ENCODE results near the gene TBC1D16. TPM values are rescaled to one million over a fixed set of nuclear protein-coding genes. Genes with fewer than 3 reads are reported as not detected.
A peak's percentile ranks its signal among the peaks of the same experiment; 100 is the strongest.

The TBC1D16 gene
- total and polyA plus RNA-seq, 10 of the 15 experiments (the other 5 are each of a cell fraction or from before 2014, with no cell fraction given): 0.01 to 0.13 (median 0.06) TPM; not detected in 3

DNA sequence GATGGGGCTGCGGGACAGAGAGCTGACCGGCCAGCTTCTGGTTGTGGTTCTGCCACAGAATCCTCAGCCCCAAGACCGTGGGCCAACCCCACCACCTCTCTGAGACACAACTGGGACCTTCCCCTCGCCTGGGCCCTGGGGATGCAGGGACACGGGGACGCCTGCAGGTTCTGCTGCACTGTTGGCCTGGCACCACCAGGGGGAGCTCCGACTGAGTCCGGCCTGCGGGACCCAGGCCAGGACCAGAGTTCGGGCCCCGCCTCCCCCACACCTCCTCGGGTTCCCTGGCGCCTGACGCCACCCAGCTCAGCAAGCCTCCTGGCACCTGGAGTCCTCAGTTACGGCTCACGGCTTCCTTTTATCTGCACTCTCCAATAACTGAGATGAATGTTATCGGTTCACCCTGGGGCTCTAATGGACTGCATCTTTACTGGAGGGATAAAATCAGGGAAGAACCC, 27.3 kb downstream of the TBC1D16 start:
- Histone ChIP-seq H3K36me3 (ENCODE audit: control insufficient read depth in 2 of 2, insufficient read depth in 2 of 2, low read length in 1 of 2) (no peaks in the 10 kb centered on the region), H3K79me2 (ENCODE audit: control insufficient read depth, insufficient read depth, low read length) (no peaks in the 10 kb centered on the region), H3K4me3 (no peak overlapping the region), H3K9ac (ENCODE audit: control insufficient read depth, insufficient read depth, low read length) (no peak overlapping the region), H3K27ac (ENCODE audit: control insufficient read depth, insufficient read depth) (no peak overlapping the region), H4K20me1 (ENCODE audit: control insufficient read depth, insufficient read depth) (no peaks in the 10 kb centered on the region), H3K27me3 (replicated peaks in 1 of 2; ENCODE audit: control insufficient read depth in 2 of 2, insufficient read depth in 2 of 2, low read length in 1 of 2) (no peaks in the 10 kb centered on the region; a peak in 1 of 4 replicates), H3K9me3 (replicated peaks; ENCODE audit: control insufficient read depth, insufficient read depth, low read length) (no peaks in the 10 kb centered on the region), H3K4me2 (ENCODE audit: control insufficient read depth, insufficient read depth) (no peak overlapping the region), H3K4me1 (ENCODE audit: control insufficient read depth, insufficient read depth, low read length) (no peaks in the 10 kb centered on the region), H2AFZ (ENCODE audit: control insufficient read depth, low read depth, low read length) (no peak overlapping the region)
- no TSS peak for BruUV-seq (replicated peaks)
- ATAC-seq (peak; percentile 95), FAIRE-seq (no peak), DNase-seq (ENCODE audit: low read depth, low spot score) (no peak)
- 10% methylated on average over 15 of the region's 17 CpGs for WGBS (ENCODE audit: insufficient coverage, insufficient replicate concordance, low lambda C conversion rate, missing lambda C conversion rate)
- RAD21 ChIA-PET (ENCODE audit: unreplicated experiment): interaction anchor here (1.3 kb wide), 1 partner anchor 93 kb away, joined by 3 read pairs; the partner anchor contains the start of gene GAA
- in situ Hi-C loops (cut with MboI): no loop called here
- CTCF ChIA-PET: interaction anchor here (0.6 to 2.6 kb wide), 20 partner anchors 9 to 280 kb away, joined by 3 to 13 read pairs (median 4); partner anchors contain the start of gene GAA
- SMC1A ChIA-PET (ENCODE audit: uncharacterized antibody, unreplicated experiment): no interaction called here
- POLR2A ChIA-PET: interaction anchor here (0.8 kb wide), 1 partner anchor 10 kb away, joined by 3 read pairs; no protein-coding TSS in a partner anchor
- intact Hi-C loops (cut with micrococcal nuclease; ENCODE audit: unreplicated experiment): no loop called here
- TF ChIP-seq MEF2A (IDR thresholded peaks at IDR 0.05; ENCODE audit: insufficient read depth, low read depth, low read length): no peak
- TF ChIP-seq RCOR1 (conservative IDR thresholded peaks at IDR 0.05; ENCODE audit: low read depth, low read length): no peak
- TF ChIP-seq EGR1 (IDR thresholded peaks at IDR 0.05; ENCODE audit: borderline replicate concordance in 1 of 2, low read depth in 2 of 2, low read length in 2 of 2): no peak
- TF ChIP-seq HDGF (IDR thresholded peaks at IDR 0.05): no peak
- TF ChIP-seq, protein P1, sequence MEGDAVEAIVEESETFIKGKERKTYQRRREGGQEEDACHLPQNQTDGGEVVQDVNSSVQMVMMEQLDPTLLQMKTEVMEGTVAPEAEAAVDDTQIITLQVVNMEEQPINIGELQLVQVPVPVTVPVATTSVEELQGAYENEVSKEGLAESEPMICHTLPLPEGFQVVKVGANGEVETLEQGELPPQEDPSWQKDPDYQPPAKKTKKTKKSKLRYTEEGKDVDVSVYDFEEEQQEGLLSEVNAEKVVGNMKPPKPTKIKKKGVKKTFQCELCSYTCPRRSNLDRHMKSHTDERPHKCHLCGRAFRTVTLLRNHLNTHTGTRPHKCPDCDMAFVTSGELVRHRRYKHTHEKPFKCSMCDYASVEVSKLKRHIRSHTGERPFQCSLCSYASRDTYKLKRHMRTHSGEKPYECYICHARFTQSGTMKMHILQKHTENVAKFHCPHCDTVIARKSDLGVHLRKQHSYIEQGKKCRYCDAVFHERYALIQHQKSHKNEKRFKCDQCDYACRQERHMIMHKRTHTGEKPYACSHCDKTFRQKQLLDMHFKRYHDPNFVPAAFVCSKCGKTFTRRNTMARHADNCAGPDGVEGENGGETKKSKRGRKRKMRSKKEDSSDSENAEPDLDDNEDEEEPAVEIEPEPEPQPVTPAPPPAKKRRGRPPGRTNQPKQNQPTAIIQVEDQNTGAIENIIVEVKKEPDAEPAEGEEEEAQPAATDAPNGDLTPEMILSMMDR (IDR thresholded peaks at IDR 0.05 in 2 of 3, conservative IDR thresholded peaks at IDR 0.05 in 1 of 3; ENCODE audit: control insufficient read depth in 2 of 3, extremely low read depth in 1 of 3, insufficient read depth in 1 of 3, low read depth in 3 of 3, low read length in 3 of 3): peak; percentile 85 to 97 (median 93)
- TF ChIP-seq MXI1 (IDR thresholded peaks at IDR 0.05; ENCODE audit: low read depth, low read length): no peak
- no peak for TF ChIP-seq NRF1 (conservative IDR thresholded peaks at IDR 0.05; ENCODE audit: low read depth, low read length)
- TF ChIP-seq TCF12 (IDR thresholded peaks at IDR 0.05; ENCODE audit: low read depth, low read length): no peak
- TF ChIP-seq ESRRA (IDR thresholded peaks at IDR 0.05; ENCODE audit: low read length): no peak
- TF ChIP-seq, protein P2, sequence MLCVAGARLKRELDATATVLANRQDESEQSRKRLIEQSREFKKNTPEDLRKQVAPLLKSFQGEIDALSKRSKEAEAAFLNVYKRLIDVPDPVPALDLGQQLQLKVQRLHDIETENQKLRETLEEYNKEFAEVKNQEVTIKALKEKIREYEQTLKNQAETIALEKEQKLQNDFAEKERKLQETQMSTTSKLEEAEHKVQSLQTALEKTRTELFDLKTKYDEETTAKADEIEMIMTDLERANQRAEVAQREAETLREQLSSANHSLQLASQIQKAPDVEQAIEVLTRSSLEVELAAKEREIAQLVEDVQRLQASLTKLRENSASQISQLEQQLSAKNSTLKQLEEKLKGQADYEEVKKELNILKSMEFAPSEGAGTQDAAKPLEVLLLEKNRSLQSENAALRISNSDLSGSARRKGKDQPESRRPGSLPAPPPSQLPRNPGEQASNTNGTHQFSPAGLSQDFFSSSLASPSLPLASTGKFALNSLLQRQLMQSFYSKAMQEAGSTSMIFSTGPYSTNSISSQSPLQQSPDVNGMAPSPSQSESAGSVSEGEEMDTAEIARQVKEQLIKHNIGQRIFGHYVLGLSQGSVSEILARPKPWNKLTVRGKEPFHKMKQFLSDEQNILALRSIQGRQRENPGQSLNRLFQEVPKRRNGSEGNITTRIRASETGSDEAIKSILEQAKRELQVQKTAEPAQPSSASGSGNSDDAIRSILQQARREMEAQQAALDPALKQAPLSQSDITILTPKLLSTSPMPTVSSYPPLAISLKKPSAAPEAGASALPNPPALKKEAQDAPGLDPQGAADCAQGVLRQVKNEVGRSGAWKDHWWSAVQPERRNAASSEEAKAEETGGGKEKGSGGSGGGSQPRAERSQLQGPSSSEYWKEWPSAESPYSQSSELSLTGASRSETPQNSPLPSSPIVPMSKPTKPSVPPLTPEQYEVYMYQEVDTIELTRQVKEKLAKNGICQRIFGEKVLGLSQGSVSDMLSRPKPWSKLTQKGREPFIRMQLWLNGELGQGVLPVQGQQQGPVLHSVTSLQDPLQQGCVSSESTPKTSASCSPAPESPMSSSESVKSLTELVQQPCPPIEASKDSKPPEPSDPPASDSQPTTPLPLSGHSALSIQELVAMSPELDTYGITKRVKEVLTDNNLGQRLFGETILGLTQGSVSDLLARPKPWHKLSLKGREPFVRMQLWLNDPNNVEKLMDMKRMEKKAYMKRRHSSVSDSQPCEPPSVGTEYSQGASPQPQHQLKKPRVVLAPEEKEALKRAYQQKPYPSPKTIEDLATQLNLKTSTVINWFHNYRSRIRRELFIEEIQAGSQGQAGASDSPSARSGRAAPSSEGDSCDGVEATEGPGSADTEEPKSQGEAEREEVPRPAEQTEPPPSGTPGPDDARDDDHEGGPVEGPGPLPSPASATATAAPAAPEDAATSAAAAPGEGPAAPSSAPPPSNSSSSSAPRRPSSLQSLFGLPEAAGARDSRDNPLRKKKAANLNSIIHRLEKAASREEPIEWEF (IDR thresholded peaks at IDR 0.05; ENCODE audit: insufficient replicate concordance, low read depth, low read length): no peak
- no peak for TF ChIP-seq NR2F1 (conservative IDR thresholded peaks at IDR 0.05)
- TF ChIP-seq RAD21 (IDR thresholded peaks at IDR 0.05; ENCODE audit: insufficient read depth, low read depth, low read length): peak; percentile 40
- TF ChIP-seq, protein P3, sequence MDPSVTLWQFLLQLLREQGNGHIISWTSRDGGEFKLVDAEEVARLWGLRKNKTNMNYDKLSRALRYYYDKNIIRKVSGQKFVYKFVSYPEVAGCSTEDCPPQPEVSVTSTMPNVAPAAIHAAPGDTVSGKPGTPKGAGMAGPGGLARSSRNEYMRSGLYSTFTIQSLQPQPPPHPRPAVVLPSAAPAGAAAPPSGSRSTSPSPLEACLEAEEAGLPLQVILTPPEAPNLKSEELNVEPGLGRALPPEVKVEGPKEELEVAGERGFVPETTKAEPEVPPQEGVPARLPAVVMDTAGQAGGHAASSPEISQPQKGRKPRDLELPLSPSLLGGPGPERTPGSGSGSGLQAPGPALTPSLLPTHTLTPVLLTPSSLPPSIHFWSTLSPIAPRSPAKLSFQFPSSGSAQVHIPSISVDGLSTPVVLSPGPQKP (IDR thresholded peaks at IDR 0.05; ENCODE audit: low read depth, low read length): no peak
- TF ChIP-seq, protein P4, sequence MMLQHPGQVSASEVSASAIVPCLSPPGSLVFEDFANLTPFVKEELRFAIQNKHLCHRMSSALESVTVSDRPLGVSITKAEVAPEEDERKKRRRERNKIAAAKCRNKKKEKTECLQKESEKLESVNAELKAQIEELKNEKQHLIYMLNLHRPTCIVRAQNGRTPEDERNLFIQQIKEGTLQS (IDR thresholded peaks at IDR 0.05; ENCODE audit: borderline replicate concordance, extremely low read depth, low read depth, low read length): no peak

All from GM12878 (cell line).